GM12865 (cell line): ENCODE measurements around the gene BAIAP2.
"Not testable (repeated sequence)": the region's sequence is repeated elsewhere in the genome, so short reads cannot be mapped to it uniquely, and the experiment has no call there.

ENCODE experiments used
- DNase-seq: peaks from one replicate; pipeline ENCODE4 v3.0.0; 2010; ENCODE audit warnings: low read depth
- H3K4me3 ChIP-seq: 2 replicates; pipeline ENCODE4 v1.5.1; 2011; ENCODE audit warnings: mild to moderate bottlenecking, low read depth, low read length, control low read depth
- CTCF ChIP-seq: IDR thresholded peaks from 2 replicates; pipeline ENCODE4 v1.5.1; 2011; ENCODE audit warnings: low read length, control low read depth, low read depth, inconsistent platforms; ENCODE audit not compliant: insufficient read depth; ENCODE audit errors: missing control alignments

BAIAP2 gene

GRCh38 chr17:81025741-81026129 lies 9.2 kb upstream of the BAIAP2 start:
- no peak overlapping the region for H3K4me3 ChIP-seq
- no peak for TF ChIP-seq CTCF
- DNase-seq = no peak

- no peak overlapping the region for H3K4me3 ChIP-seq
- no peak for TF ChIP-seq CTCF
- no peak for DNase-seq
Observed at GRCh38 chr17:81026266-81027036, 8.5 kb upstream of the BAIAP2 start.

GRCh38 chr17:81027038-81027437 lies 7.9 kb upstream of the BAIAP2 start:
- no peak for TF ChIP-seq CTCF
- H3K4me3 ChIP-seq = no peak overlapping the region
- DNase-seq = no peak

- DNase-seq = no peak
- no peak for TF ChIP-seq CTCF
Observed at GRCh38 chr17:81027591-81028505, 7.1 kb upstream of the BAIAP2 start.

GRCh38 chr17:81028506-81028858 lies 6.5 kb upstream of the BAIAP2 start:
- no peak for DNase-seq
- no peak overlapping the region for H3K4me3 ChIP-seq
- TF ChIP-seq CTCF = no peak

More at GRCh38 chr17:81027591-81028505, 7.1 kb upstream of the BAIAP2 start:
- H3K4me3 ChIP-seq = no peak overlapping the region

GRCh38 chr17:81029859-81030258 lies 5.1 kb upstream of the BAIAP2 start:
- TF ChIP-seq CTCF = no peak
- DNase-seq = no peak
- H3K4me3 ChIP-seq = no peak overlapping the region

GRCh38 chr17:81030312-81030711 lies 4.6 kb upstream of the BAIAP2 start:
- DNase-seq, H3K4me3 ChIP-seq: not testable (repeated sequence)
